Prostate gland (tissue), 2 donors: ENCODE results near the gene NAV2.

Experiments used
- POLR2A ChIP-seq: fragments of 450-650 bp; IDR thresholded peaks from one replicate; pipeline ENCODE4 v1.6.1; 2016; ENCODE audit warnings: antibody characterized with exemption, mild to moderate bottlenecking
- POLR2AphosphoS5 ChIP-seq: sonication (generic); formaldehyde crosslinking; IDR thresholded peaks from one replicate; pipeline ENCODE4 v1.6.1; 2017; ENCODE audit warnings: antibody characterized with exemption
- TF ChIP-seq, protein P1 (sequence below), 4 experiments: fragments of 200-600 bp in 2 of 4; fragments of 450-650 bp in 2 of 4; sonication (generic) in 2 of 4; IDR thresholded peaks; 1 replicate in 3 of 4; 2 replicates in 1 of 4; pipeline ENCODE4 v1.5.1; 2016 to 2019; ENCODE audit warnings: antibody characterized with exemption in 4 of 4, mild to moderate bottlenecking in 2 of 4, moderate library complexity in 2 of 4

DNA sequence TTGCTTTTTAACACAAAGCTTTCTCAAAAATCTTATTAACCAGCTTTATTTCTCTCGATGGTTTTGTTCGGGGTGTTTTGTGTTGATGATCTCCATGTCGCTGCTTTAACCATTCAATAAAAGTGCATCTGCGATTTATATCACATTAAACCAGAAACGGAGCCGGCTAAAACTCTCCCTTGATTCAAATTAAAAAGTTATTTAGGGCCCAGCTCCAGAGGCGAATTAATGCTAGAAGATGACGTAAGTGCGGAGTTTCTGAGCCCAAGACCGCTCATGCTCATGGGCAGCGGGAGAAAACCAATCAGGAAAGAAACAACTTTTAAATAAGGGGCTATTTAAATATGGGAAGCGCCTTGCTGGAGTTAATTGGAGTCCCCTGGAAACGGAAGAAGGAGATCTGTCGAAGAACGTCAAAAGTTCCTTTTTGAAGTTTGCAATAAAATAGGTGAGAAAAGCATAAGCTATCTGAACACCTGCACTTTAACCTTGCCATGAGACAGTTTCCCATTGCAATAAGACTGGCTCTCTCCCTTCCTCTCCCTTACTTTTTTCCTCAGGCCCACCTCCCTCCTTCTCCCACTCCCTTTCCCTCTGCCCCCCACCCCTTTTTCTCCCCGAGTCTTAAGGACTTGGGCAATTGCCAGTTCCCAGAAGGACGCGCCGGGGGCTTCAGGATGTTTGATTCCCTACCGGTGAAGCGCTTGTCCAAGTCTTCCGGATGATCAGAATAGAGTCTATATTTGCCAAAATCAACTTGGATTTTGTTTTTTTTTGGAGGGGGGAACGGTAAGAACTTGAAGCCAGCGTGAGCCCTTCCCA lies 449.5 kb downstream of the NAV2 start:
- TF ChIP-seq, protein P1, sequence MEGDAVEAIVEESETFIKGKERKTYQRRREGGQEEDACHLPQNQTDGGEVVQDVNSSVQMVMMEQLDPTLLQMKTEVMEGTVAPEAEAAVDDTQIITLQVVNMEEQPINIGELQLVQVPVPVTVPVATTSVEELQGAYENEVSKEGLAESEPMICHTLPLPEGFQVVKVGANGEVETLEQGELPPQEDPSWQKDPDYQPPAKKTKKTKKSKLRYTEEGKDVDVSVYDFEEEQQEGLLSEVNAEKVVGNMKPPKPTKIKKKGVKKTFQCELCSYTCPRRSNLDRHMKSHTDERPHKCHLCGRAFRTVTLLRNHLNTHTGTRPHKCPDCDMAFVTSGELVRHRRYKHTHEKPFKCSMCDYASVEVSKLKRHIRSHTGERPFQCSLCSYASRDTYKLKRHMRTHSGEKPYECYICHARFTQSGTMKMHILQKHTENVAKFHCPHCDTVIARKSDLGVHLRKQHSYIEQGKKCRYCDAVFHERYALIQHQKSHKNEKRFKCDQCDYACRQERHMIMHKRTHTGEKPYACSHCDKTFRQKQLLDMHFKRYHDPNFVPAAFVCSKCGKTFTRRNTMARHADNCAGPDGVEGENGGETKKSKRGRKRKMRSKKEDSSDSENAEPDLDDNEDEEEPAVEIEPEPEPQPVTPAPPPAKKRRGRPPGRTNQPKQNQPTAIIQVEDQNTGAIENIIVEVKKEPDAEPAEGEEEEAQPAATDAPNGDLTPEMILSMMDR (IDR thresholded peaks at IDR 0.05) = no peak
- TF ChIP-seq POLR2AphosphoS5 (no peak), POLR2A (no peak)
